ENCODE measurements around the gene SPDYE4. TPM values are rescaled to one million over a fixed set of nuclear protein-coding genes. Genes with fewer than 3 reads are reported as not detected.

The SPDYE4 gene
- polyA plus RNA-seq, 4 donors, result not detected

DNA sequence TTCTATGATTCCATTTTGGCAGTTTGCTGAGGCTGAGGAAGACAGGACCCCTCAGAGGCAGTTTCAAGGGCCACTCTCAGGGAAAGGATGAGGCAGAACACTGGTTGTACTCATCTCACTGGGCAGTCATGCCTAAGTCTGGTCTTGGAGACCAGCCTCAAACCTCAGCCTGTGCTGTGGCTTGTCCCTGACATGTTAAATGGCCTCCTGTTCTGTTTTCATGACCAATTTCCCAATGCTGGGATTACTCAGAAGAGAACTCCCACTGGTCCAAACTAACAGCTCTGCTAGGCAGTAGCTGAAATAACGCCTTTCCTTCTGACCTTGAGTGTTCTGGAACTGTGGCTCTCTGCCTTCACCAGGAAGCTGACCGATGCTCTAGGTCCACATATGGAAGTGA, 8.4 kb upstream of the SPDYE4 start:
- Histone ChIP-seq H3K27me3 (ENCODE audit: control insufficient read depth in 3 of 3, insufficient read depth in 3 of 3, low read length in 3 of 3) (no peaks in the 10 kb centered on the region), H3K4me1 (ENCODE audit: control insufficient read depth in 3 of 3, insufficient read depth in 2 of 3, low read depth in 1 of 3, low read length in 2 of 3) (no peaks in the 10 kb centered on the region), H3K27ac (ENCODE audit: low read depth in 1 of 3, low read length in 2 of 3) (no peak overlapping the region), H3K9me3 (ENCODE audit: control insufficient read depth in 2 of 2, insufficient read depth in 1 of 2, low read depth in 1 of 2, low read length in 1 of 2) (peaks cover 0 to 7% of the 10 kb centered on the region in 2 donors), H3K36me3 (ENCODE audit: control insufficient read depth in 3 of 3, insufficient read depth in 2 of 3, low read depth in 1 of 3, low read length in 3 of 3) (no peaks in the 10 kb centered on the region), H3K4me3 (ENCODE audit: low read depth in 1 of 3, low read length in 3 of 3) (no peak overlapping the region)
- FAIRE-seq (no peak), DNase-seq (no peak)
- WGBS, 3 donors, result 86 to 100% (median 88%) methylated on average over 2 of the region's 2 CpGs

- H3K36me3 ChIP-seq (ENCODE audit: control insufficient read depth in 3 of 3, insufficient read depth in 2 of 3, low read depth in 1 of 3, low read length in 3 of 3), result no peaks in the 10 kb centered on the region
- peaks cover 0 to 9% of the 10 kb centered on the region in 2 donors for H3K9me3 ChIP-seq (ENCODE audit: control insufficient read depth in 2 of 2, insufficient read depth in 1 of 2, low read depth in 1 of 2, low read length in 1 of 2)
- 79 to 90% (median 82%) methylated on average over 8 of the region's 8 CpGs for WGBS, 3 donors
- H3K4me1 ChIP-seq (ENCODE audit: control insufficient read depth in 3 of 3, insufficient read depth in 2 of 3, low read depth in 1 of 3, low read length in 2 of 3), result no peaks in the 10 kb centered on the region
- no peak overlapping the region for H3K27ac ChIP-seq (ENCODE audit: low read depth in 1 of 3, low read length in 2 of 3)
- peaks cover 0 to 2% (median 0%) of the 10 kb centered on the region in 3 donors for H3K27me3 ChIP-seq (ENCODE audit: control insufficient read depth in 3 of 3, insufficient read depth in 3 of 3, low read length in 3 of 3)
- no peak for DNase-seq
- FAIRE-seq, result no peak
- no peak overlapping the region for H3K4me3 ChIP-seq (ENCODE audit: low read depth in 1 of 3, low read length in 3 of 3)
Observed at GRCh38 chr17:8762012-8762411, 3.7 kb upstream of the SPDYE4 start.

DNA sequence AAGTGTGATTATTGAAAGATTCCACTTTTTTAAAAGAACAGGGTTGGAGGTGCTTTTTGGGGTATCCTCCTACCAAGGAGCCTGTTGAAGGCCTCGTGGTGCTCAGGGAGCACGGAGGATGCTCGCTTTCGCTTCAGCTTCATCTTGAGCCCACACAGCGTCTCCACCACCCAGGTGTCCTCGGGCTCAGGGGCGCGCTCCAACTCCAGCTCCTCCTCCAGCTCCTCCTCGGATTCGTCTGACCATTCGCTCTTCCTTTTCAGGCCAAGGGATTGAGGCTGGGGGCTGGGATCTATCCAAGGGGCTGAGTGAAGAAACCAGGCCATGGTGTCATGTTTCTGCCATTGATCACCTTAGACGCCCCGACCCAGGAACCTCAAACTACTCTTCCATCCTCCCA, 1.2 kb downstream of the SPDYE4 start:
- WGBS, 3 donors, result 78 to 86% (median 85%) methylated on average over 13 of the region's 13 CpGs
- H3K4me1 ChIP-seq (ENCODE audit: control insufficient read depth in 3 of 3, insufficient read depth in 2 of 3, low read depth in 1 of 3, low read length in 2 of 3), result no peaks in the 10 kb centered on the region

DNA sequence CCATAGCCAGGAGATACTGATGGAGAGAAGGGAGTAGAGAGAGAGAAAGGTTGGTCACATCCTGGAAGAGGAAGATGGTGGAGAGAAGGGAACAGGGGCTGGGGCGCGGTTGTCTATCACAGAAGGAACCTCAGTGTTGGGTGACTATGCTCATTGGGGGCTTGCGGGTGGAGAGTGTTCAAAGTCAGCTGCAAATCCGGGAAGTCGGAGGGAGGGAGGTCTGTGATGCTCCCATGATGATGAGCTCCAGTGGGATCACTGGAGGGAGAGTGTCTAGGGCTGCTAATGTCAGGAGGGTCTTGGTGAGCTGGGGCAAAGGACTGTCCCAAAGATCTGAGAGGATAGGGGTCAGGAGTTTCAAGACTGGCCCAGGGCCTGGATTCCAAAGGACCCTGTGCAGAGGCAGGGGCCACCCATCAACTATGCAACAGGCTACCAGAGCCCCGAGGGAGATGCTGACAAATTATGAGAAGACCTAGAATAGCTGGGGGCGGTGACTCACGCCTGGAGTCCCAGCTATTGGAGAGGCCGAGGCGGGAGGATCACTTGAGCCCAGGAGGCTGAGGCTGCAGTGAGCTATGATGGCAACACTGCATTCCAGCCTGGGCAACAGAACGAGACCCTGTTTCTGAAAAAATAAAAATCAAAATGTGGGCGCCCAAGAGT, 2.6 kb downstream of the SPDYE4 start:
- no peaks in the 10 kb centered on the region for H3K4me1 ChIP-seq (ENCODE audit: control insufficient read depth in 3 of 3, insufficient read depth in 2 of 3, low read depth in 1 of 3, low read length in 2 of 3)
- no peak for DNase-seq
- H3K9me3 ChIP-seq (ENCODE audit: control insufficient read depth in 2 of 2, insufficient read depth in 1 of 2, low read depth in 1 of 2, low read length in 1 of 2), result no peaks in the 10 kb centered on the region
- 82 to 87% (median 86%) methylated on average over 12 of the region's 12 CpGs for WGBS, 3 donors
- no peak overlapping the region for H3K27ac ChIP-seq (ENCODE audit: low read depth in 1 of 3, low read length in 2 of 3)
- no peaks in the 10 kb centered on the region for H3K36me3 ChIP-seq (ENCODE audit: control insufficient read depth in 3 of 3, insufficient read depth in 2 of 3, low read depth in 1 of 3, low read length in 3 of 3)
- FAIRE-seq, result no peak
- H3K4me3 ChIP-seq (ENCODE audit: low read depth in 1 of 3, low read length in 3 of 3), result no peak overlapping the region
- H3K27me3 ChIP-seq (ENCODE audit: control insufficient read depth in 3 of 3, insufficient read depth in 3 of 3, low read length in 3 of 3), result peaks cover 0 to 18% (median 0%) of the 10 kb centered on the region in 3 donors

More for the DNA sequence above, 1.2 kb downstream of the SPDYE4 start:
- Histone ChIP-seq H3K27me3 (ENCODE audit: control insufficient read depth in 3 of 3, insufficient read depth in 3 of 3, low read length in 3 of 3) (peaks cover 0 to 14% (median 0%) of the 10 kb centered on the region in 3 donors), H3K36me3 (ENCODE audit: control insufficient read depth in 3 of 3, insufficient read depth in 2 of 3, low read depth in 1 of 3, low read length in 3 of 3) (no peaks in the 10 kb centered on the region), H3K9me3 (ENCODE audit: control insufficient read depth in 2 of 2, insufficient read depth in 1 of 2, low read depth in 1 of 2, low read length in 1 of 2) (peaks cover 0 to 6% of the 10 kb centered on the region in 2 donors), H3K27ac (ENCODE audit: low read depth in 1 of 3, low read length in 2 of 3) (no peak overlapping the region), H3K4me3 (ENCODE audit: low read depth in 1 of 3, low read length in 3 of 3) (no peak overlapping the region)
- no peak for FAIRE-seq
- no peak for DNase-seq

DNA sequence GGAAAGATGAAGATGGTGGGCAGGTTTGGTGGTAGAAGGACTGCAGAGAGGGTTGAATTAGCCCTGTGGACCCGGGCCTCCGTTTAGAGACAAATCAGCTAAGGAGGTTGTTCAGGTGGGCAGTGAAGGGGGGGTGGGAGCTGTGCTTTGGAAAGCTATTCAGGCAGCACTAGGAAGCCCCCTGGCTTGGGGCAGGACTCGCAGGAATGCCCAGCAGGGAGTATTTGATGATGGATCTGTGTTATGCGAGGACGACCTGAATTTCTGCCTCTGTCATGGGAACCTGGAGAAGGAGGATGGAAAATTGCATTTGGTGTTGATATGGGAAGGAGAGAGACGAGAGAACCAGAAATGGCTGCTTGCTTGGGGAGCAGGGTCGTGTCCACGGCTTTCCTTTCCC, 3.5 kb downstream of the SPDYE4 start:
- Histone ChIP-seq H3K27me3 (ENCODE audit: control insufficient read depth in 3 of 3, insufficient read depth in 3 of 3, low read length in 3 of 3) (peaks cover 0 to 18% (median 0%) of the 10 kb centered on the region in 3 donors), H3K4me3 (ENCODE audit: low read depth in 1 of 3, low read length in 3 of 3) (no peak overlapping the region), H3K9me3 (ENCODE audit: control insufficient read depth in 2 of 2, insufficient read depth in 1 of 2, low read depth in 1 of 2, low read length in 1 of 2) (no peaks in the 10 kb centered on the region), H3K36me3 (ENCODE audit: control insufficient read depth in 3 of 3, insufficient read depth in 2 of 3, low read depth in 1 of 3, low read length in 3 of 3) (no peaks in the 10 kb centered on the region), H3K4me1 (ENCODE audit: control insufficient read depth in 3 of 3, insufficient read depth in 2 of 3, low read depth in 1 of 3, low read length in 2 of 3) (no peaks in the 10 kb centered on the region), H3K27ac (ENCODE audit: low read depth in 1 of 3, low read length in 2 of 3) (no peak overlapping the region)
- DNase-seq (no peak), FAIRE-seq (no peak)
- 74 to 78% (median 75%) methylated on average over 8 of the region's 8 CpGs for WGBS, 3 donors

DNA sequence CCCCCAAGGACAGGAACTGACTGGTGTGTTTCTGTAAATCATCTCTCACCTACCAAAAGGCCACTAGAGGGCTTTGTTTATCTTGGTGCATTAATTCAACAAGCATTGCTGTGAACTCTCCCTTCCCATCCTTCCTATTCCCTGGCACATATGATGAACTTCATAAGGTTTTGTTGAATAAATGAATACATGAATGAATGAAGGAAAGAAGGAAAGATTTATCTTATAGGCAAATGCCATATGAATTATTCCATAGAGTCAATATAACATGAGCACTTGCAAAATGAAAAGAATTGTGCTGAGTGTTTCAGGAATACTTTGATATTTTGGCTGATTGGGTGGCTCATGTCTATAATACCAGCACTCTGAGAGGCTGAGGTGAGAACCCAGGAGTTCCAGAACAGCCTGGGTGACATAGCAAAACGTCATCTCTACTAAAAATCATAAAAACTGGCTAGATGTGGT, 4.3 kb downstream of the SPDYE4 start:
- 0 to 39% (median 18%) methylated on average over 1 of the region's 1 CpG for WGBS, 3 donors
- H3K36me3 ChIP-seq (ENCODE audit: control insufficient read depth in 3 of 3, insufficient read depth in 2 of 3, low read depth in 1 of 3, low read length in 3 of 3), result no peaks in the 10 kb centered on the region
- no peaks in the 10 kb centered on the region for H3K9me3 ChIP-seq (ENCODE audit: control insufficient read depth in 2 of 2, insufficient read depth in 1 of 2, low read depth in 1 of 2, low read length in 1 of 2)
- H3K27me3 ChIP-seq (ENCODE audit: control insufficient read depth in 3 of 3, insufficient read depth in 3 of 3, low read length in 3 of 3), result peaks cover 0 to 18% (median 0%) of the 10 kb centered on the region in 3 donors
- DNase-seq (peak in 1 of 2 donors; percentile 16), FAIRE-seq (no peak)
- no peak overlapping the region for H3K4me3 ChIP-seq (ENCODE audit: low read depth in 1 of 3, low read length in 3 of 3)
- H3K27ac ChIP-seq (ENCODE audit: low read depth in 1 of 3, low read length in 2 of 3), result no peak overlapping the region
- H3K4me1 ChIP-seq (ENCODE audit: control insufficient read depth in 3 of 3, insufficient read depth in 2 of 3, low read depth in 1 of 3, low read length in 2 of 3), result no peaks in the 10 kb centered on the region

- DNase-seq, result no peak
- Histone ChIP-seq H3K27ac (ENCODE audit: low read depth in 1 of 3, low read length in 2 of 3) (no peak overlapping the region), H3K4me3 (ENCODE audit: low read depth in 1 of 3, low read length in 3 of 3) (no peak overlapping the region), H3K9me3 (ENCODE audit: control insufficient read depth in 2 of 2, insufficient read depth in 1 of 2, low read depth in 1 of 2, low read length in 1 of 2) (no peaks in the 10 kb centered on the region), H3K36me3 (ENCODE audit: control insufficient read depth in 3 of 3, insufficient read depth in 2 of 3, low read depth in 1 of 3, low read length in 3 of 3) (no peaks in the 10 kb centered on the region), H3K4me1 (ENCODE audit: control insufficient read depth in 3 of 3, insufficient read depth in 2 of 3, low read depth in 1 of 3, low read length in 2 of 3) (no peaks in the 10 kb centered on the region), H3K27me3 (ENCODE audit: control insufficient read depth in 3 of 3, insufficient read depth in 3 of 3, low read length in 3 of 3) (peaks cover 0 to 18% (median 0%) of the 10 kb centered on the region in 3 donors)
- FAIRE-seq, result no peak
- WGBS, 3 donors, result 75 to 81% (median 75%) methylated on average over 12 of the region's 12 CpGs
Observed at GRCh38 chr17:8753136-8753975, 5.0 kb downstream of the SPDYE4 start.

GRCh38 chr17:8749616-8750015, 8.7 kb downstream of the SPDYE4 start:
- Histone ChIP-seq H3K4me3 (ENCODE audit: low read depth in 1 of 3, low read length in 3 of 3) (no peak overlapping the region), H3K9me3 (ENCODE audit: control insufficient read depth in 2 of 2, insufficient read depth in 1 of 2, low read depth in 1 of 2, low read length in 1 of 2) (no peaks in the 10 kb centered on the region), H3K27ac (ENCODE audit: low read depth in 1 of 3, low read length in 2 of 3) (no peak overlapping the region), H3K4me1 (ENCODE audit: control insufficient read depth in 3 of 3, insufficient read depth in 2 of 3, low read depth in 1 of 3, low read length in 2 of 3) (peaks cover 0 to 5% (median 0%) of the 10 kb centered on the region in 3 donors), H3K36me3 (ENCODE audit: control insufficient read depth in 3 of 3, insufficient read depth in 2 of 3, low read depth in 1 of 3, low read length in 3 of 3) (no peaks in the 10 kb centered on the region), H3K27me3 (ENCODE audit: control insufficient read depth in 3 of 3, insufficient read depth in 3 of 3, low read length in 3 of 3) (peaks cover 0 to 11% (median 0%) of the 10 kb centered on the region in 3 donors)
- DNase-seq, result no peak
- WGBS, 3 donors, result 52 to 68% (median 66%) methylated on average over 3 of the region's 3 CpGs
- no peak for FAIRE-seq

Measured in small intestine (tissue), 7 donors.